Superior temporal gyrus (tissue), 1 donor: ENCODE results near the gene TNFRSF8.
"Not testable (repeated sequence)": the region's sequence is repeated elsewhere in the genome, so short reads cannot be mapped to it uniquely, and the experiment has no call there.

Source experiments
- DNase-seq: peaks from one replicate; pipeline ENCODE4 v3.0.0-alpha.2; 2016; ENCODE audit errors: extremely low spot score

The TNFRSF8 gene

DNA sequence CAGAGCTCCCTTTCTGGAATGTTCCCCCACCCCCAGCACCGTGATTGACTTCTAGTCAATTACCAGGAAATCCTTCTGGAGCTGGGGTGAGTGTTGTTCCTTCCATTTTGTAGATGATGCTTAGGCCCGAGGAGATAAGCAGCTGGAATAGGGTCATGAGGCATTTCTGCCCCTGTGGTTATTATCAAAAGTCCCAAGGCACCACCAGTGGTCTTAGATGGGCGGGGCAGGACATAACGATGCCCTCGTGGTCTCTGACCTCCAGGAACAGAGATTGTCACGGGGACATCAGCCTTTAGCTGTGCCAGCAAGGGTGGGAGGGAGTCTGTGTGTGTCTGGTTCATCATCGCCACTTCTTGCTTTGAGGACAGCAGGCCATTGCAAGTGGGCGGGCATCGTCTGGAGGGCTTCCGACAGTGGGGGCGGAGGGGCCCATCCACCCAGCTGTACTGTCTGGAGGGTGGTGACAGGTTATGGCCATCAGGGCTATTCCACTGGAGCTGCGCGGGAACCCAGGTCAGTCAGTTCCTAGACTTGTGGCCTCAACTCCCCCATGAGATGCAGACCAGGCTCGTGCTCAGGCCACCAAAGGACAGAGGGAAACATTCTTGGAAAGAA is 22.6 kb downstream of the TNFRSF8 start:
- DNase-seq, result no peak

DNA sequence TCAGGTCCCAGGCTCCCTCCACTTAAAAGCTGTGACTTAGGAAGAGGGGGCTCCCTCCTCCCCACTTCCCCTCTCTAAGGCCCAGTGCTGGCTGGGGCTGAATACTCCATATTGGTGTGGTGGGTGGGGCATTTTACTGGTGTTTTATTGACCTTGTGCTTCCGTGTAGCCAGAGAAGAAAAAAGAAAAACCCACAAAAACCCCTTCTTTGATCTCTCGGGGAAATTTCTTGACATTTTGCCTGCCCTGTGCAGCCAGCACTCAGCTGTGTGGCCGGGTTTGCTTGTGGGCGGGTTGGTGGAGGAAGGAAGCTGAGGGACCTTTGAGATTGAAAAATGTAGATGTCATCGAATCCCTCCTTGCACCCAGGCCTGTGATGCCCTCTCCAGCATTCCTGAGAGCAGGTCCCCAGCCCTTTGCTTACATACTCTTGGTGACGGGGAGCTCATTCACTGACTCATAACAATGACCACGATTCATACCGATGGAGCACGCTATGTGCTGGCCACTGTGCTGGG is 24.8 kb downstream of the TNFRSF8 start:
- DNase-seq, result no peak

GRCh38 chr1:12088607-12089006 is 25.5 kb downstream of the TNFRSF8 start:
- no peak for DNase-seq

DNA sequence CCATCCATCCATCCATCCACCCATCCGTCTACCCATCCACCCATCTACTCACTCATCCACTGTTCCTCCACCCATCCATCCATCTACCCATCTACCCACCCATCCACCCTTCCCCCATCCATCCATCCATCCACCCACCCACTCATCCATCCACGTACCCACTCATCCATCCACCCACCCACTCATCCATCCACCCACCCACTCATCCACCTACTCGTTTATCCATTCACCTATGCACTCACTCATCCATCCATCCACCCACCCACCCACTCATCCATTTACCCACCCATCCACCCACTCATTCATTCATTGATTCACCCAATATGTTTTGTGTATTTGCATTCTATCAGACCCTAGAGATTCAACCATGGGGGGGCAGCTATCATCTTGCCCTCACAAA is 27.2 kb downstream of the TNFRSF8 start:
- DNase-seq, result no peak

GRCh38 chr1:12091191-12091590 is 28.1 kb downstream of the TNFRSF8 start:
- no peak for DNase-seq

DNA sequence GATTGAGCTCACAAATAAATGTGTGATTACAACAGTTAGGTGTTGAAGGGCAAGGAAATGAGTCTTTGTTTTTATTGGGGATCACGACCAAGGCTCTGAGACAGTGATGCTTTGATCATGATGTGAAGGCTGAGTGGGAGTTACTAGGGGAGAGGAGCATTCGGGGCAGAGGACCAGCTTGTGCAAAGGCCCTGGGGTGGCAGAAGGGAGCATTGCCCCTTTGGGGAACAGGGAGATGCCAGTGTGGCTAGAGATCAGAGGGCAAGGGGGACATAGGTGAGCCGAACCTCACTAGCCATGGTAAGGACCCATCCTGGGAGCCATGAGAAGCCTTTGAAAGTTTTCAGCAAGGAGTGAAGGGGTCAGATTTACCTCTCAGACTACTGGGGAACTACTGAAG is 31.1 kb downstream of the TNFRSF8 start:
- DNase-seq, result no peak

- no peak for DNase-seq
These were observed 32.6 kb downstream of the TNFRSF8 start for GRCh38 chr1:12095452-12096263.

DNA sequence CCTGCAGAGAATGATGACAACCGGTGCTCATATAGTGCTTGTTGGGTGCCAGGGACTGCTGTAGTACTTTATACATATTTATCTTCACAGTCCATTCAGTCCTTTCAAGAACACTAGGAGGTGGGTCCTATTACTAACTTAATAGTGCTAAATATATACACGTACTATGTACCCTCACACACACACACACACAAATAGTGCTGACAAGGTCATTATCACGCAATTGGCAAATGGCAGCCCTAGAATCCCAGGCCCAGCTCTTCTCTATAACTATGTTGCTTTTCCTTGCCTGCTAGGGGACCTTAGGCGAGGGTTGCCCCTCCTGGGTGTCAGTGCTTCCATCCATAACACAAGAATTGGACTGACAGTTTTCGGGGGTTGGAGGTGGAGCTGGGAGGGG is 33.5 kb downstream of the TNFRSF8 start:
- DNase-seq, result no peak

GRCh38 chr1:12097321-12097720 is 34.2 kb downstream of the TNFRSF8 start:
- DNase-seq, result no peak

DNA sequence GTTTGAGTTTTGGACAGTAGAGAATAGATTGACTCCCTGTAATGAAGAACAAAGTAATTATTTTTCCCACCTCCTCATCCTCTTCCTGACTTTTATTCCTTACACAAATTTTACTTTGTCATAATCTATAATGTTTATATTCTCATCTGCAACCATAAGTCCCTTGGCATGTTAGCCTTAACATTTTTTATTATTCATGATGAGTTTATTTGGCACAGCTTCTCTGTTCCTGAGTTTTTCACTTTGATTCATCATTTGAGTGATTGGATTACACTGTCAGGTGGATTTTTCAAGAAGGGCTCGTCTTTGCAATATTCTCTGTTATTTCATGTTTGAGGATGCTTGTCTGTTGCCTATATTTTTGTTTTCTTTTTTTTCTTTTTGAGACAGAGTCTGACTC is 35.7 kb downstream of the TNFRSF8 start:
- no peak for DNase-seq

GRCh38 chr1:12099610-12100009 is 36.5 kb downstream of the TNFRSF8 start:
- no peak for DNase-seq

GRCh38 chr1:12100071-12100470 is 37.0 kb downstream of the TNFRSF8 start:
- DNase-seq, result no peak

DNA sequence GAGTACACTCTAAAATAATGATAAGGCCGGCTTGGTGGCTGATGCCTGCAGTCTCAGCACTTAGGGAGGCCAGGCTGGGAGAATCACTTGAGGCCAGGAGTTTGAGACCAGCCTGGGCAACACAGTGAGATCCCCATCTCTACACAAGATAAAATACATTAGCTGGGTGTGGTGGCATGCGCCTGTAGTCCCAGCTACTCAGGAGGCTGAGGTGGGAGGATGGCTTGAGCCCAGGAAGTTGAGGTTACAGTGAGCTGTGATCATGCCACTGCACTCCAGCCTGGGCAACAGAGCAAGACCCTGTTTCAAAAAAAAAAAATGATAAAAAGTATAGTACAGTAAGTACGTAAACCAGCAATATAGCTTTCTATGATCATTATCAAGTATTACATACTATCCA is 38.0 kb downstream of the TNFRSF8 start:
- not testable (repeated sequence) for DNase-seq

DNA sequence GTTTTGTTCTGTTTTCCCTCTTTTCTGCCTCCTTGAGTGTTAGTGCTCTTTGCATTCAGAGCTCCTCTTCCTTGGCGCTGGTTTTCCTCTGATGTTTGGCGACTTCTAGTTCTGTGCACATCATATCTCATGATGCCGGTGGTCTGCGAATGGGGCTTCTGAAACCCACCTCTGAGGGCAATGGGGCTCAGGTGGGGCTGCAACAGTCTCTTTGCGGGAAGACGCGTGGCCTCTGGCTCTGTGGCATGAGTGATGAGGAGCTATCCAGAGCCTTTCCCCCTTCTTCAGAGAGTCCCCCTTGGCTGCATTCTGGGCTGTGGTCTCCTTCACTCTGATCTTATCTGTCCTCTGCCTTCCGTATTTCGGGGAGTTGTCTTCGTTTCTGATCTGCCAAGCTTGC is 39.0 kb downstream of the TNFRSF8 start:
- DNase-seq, result no peak

- DNase-seq, result no peak
These were observed 41.3 kb downstream of the TNFRSF8 start for GRCh38 chr1:12104417-12104816.

DNA sequence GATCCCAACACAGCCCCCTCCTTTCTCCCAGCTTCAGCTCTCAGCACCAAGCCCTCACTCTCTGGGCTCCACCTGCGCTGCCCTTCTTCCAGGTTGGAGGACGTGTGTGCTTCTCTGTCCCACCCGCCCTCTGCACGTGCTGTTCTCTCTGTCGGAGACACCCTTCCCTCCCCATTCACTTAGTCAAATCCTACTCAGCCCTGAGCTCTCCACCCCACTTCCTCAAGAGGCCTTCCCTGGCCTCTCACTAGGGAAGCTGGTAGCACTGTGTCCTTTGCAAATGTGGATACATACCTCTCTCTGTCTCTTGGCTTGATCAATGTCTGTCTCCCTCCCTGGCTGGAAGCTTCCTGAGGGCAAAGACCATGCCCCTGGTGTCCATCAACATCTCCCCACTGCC is 43.0 kb downstream of the TNFRSF8 start:
- no peak for DNase-seq

DNA sequence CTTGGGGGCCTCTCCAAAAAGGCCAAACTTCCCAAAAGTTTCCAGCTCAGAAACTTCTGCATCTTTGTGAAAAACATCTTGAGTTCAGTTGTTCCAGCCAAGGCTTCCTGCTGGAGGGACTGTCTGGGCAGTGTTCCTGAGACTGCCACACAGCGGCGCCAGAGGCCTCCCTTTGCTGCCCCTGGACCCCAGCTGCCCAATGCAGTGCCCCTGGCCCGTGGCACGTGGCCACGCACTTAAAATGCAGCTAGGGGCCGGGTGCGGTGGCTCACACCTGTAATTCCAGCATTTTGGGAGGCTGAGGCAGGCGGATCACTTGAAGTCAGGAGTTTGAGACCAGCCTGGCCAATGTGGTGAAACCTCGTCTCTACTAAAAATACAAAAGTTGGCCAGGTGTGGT is 43.8 kb downstream of the TNFRSF8 start:
- not testable (repeated sequence) for DNase-seq

- DNase-seq, result no peak
These were observed 44.6 kb downstream of the TNFRSF8 start for GRCh38 chr1:12107718-12108117.

GRCh38 chr1:12109901-12110300 is 46.8 kb downstream of the TNFRSF8 start:
- no peak for DNase-seq

DNA sequence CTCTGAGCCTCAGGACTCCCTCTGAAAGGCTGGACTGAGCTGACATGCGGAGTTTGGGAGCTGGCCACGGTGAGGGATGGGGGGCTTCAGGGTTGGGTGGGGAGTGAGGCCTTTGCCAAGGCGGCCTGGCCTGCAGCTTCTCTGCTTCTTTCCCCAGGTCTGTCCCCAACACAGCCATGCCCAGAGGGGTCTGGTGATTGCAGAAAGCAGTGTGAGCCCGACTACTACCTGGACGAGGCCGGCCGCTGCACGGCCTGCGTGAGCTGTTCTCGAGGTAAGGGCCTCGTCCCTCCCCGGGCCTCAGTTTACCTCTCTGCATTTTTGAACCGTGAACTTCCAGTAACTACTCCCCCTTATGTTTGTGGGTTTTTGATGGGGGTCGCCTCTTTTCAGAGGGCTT is 48.6 kb downstream of the TNFRSF8 start:
- DNase-seq, result no peak

GRCh38 chr1:12112711-12113161 is 49.6 kb downstream of the TNFRSF8 start:
- DNase-seq, result no peak

DNA sequence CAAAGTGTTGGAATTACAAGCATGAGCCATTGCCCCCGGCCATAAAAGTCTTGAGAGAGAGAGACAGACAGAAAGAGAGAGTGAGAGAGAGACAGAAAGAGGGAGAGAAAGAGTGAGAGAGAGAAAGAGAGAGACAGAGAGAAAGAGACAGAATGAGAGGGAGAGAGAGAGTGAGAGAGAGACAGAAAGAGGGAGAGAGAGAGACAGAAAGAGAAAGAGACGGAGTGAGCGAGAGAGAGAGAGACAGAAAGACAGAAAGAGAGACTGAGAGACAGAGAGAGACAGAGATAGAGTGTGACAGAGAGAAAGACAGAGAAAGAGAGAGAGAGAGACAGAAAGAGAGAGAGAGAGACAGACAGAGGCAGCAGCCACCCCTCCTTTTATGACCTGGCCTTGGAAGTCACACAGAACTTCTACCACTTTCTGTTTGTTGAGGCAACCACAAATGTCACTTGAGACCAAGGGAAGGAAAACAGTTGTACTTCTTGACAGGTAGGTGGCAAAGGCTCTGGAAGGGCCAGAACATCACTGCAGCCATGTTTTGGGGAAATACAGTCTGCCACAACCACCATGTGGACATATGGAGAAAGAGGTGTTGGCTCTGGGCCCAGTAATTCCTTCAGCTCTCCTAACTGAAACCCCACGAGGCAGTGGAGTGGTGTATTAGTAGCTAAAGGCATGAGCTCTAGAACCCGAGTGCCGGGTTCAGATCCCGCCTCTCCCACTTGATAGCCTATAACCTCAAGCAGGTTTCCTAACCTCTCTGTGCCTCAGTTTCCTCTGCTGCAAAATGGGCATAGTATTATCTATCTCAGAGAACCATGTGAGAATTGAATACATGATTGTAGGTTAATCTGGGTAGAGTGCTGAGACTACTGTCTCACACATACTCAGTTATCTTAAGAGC is 50.6 kb downstream of the TNFRSF8 start:
- no peak for DNase-seq
